A549 treated with CORT108297 at 1 μM for 4 hours (cell line): ENCODE results near the gene CCDC144A. TPM values are rescaled to one million over a fixed set of nuclear protein-coding genes. Genes with fewer than 3 reads are reported as not detected.

ENCODE experiments used
- total RNA-seq: library from RNA; stranded (reverse); fragments of 200-300 nt; extraction: Qiagen RNA extraction; gene quantifications from 5 replicates; pipeline ENCODE4 v1.2.3, GENCODE V29; 2022

CCDC144A gene, protein sequence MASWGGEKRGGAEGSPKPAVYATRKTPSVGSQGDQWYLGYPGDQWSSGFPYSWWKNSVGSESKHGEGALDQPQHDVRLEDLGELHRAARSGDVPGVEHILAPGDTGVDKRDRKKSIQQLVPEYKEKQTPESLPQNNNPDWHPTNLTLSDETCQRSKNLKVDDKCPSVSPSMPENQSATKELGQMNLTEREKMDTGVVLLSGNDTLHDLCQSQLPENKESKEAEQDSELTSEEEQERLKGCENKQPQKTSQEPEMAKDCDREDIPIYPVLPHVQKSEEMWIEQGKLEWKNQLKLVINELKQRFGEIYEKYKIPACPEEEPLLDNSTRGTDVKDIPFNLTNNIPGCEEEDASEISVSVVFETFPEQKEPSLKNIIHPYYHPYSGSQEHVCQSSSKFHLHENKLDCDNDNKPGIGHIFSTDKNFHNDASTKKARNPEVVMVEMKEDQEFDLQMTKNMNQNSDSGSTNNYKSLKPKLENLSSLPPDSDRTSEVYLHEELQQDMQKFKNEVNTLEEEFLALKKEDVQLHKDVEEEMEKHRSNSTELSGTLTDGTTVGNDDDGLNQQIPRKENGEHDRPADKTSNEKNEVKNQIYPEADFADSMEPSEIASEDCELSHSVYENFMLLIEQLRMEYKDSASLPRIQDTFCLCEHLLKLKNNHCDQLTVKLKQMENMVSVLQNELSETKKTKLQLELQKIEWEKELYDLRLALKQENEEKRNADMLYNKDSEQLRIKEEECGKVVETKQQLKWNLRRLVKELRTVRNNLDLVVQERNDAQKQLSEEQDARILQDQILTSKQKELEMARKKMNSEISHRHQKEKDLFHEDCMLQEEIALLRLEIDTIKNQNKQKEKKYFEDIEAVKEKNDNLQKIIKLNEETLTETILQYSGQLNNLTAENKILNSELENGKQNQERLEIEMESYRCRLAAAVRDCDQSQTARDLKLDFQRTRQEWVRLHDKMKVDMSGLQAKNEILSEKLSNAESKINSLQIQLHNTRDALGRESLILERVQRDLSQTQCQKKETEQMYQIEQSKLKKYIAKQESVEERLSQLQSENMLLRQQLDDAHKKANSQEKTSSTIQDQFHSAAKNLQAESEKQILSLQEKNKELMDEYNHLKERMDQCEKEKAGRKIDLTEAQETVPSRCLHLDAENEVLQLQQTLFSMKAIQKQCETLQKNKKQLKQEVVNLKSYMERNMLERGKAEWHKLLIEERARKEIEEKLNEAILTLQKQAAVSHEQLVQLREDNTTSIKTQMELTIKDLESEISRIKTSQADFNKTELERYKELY (N-terminal part only)
- total RNA-seq = 0.98 to 1.8 TPM (median 1.6 TPM) in 5 replicates

DNA sequence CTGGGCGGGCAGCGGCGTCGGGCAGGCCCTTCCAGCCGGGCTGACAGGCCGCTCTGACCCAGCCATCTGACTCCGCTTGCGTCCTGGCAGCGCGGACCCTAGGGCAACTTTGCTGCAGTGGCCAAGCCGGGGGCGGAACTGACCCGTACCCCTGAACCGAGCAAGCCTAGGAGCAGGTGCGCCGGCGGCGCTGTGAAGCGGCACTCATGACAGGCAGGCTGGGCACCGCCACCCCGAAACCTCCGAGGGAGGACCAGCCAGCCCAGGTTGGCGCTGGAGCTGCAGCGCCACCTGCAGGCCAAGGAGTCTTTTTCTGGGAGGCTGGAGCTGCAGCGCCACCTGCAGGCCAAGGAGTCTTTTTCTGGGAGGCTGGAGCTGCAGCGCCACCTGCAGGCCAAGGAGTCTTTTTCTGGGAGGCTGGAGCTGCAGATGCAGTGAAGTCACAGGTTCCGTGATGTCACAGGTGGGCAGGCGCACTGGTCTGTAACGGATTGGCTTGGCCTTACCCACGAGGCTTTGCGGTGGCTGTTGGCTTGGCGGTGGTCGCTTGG lies at the start of gene CCDC144A:
Gene CCDC144A (plus strand): TSS at position 511 of the 551 bp plus-strand sequence. CDS start 160 bp downstream, outside the sequence.

GRCh38 chr17:16653367-16654041 lies 36.5 kb upstream of the CCDC144A start, which contains the start of gene ZNF624:
Gene ZNF624 (minus strand): TSS chr17:16653850.

Other genes with a start within 250 kb of the CCDC144A start
- 0.92 to 1.3 TPM (median 1.0 TPM) in 5 replicates for gene LRRC75A, start 198.0 kb upstream of the CCDC144A start, total RNA-seq
- gene ZNF287, start 121.0 kb upstream of the CCDC144A start, total RNA-seq = 10.4 to 16.9 TPM (median 13.7 TPM) in 5 replicates
- 1.1 to 3.9 TPM (median 2.4 TPM) in 5 replicates for gene ZNF624, start 36.4 kb upstream of the CCDC144A start, total RNA-seq